Panc1 (cell line): ENCODE measurements around the gene IGF1R. TPM values are rescaled to one million over a fixed set of nuclear protein-coding genes. Genes with fewer than 3 reads are reported as not detected.

Experiments used
- ATAC-seq: fragments of 200-7000 bp; cut with Tn5 transposase; 2 replicates; pipeline ENCODE4 v1.9.1; 2020; ENCODE audit warnings: mild to moderate bottlenecking, moderate library complexity
- BruUV-seq: library from RNA; stranded (reverse); fragments of 400-500 nt; replicated peaks from 2 replicates; lab custom pipeline; 2021; lab: Mats Ljungman, UMichigan
- CTCF ChIA-PET: fragments of 300-600 bp; sonication (Branson Sonifier 250); formaldehyde crosslinking; loops from one replicate; lab custom pipeline; 2022; ENCODE audit warnings: antibody characterized with exemption; lab: Charles Lee
- POLR2A ChIA-PET: fragments of 300-600 bp; sonication (Branson Sonifier 250); formaldehyde crosslinking; loops from one replicate; lab custom pipeline; 2022; ENCODE audit warnings: antibody characterized with exemption; lab: Charles Lee
- DNase-seq: peaks from one replicate; pipeline ENCODE4 v3.0.0-alpha.2; 2010; ENCODE audit warnings: low read depth, low spot score
- H3K27ac ChIP-seq: 2 replicates; pipeline ENCODE4 v1.5.1; 2011; ENCODE audit warnings: mild to moderate bottlenecking, low read length, inconsistent platforms
- H3K27me3 ChIP-seq: fragments of 200-500 bp; sonication (Bioruptor generic); 2 replicates; pipeline ENCODE4 v1.6.0; 2014; ENCODE audit warnings: low read length, inconsistent platforms; ENCODE audit not compliant: control insufficient read depth, insufficient read depth
- H3K36me3 ChIP-seq: fragments of 200-500 bp; sonication (Bioruptor generic); 2 replicates; pipeline ENCODE4 v1.5.1; 2014; ENCODE audit warnings: inconsistent platforms, mild to moderate bottlenecking, low read length, moderate library complexity; ENCODE audit not compliant: control insufficient read depth, insufficient read depth
- H3K4me1 ChIP-seq: 2 replicates; pipeline ENCODE4 v1.5.1; 2011; ENCODE audit warnings: inconsistent platforms, mild to moderate bottlenecking, low read length, moderate library complexity; ENCODE audit not compliant: control insufficient read depth, insufficient read depth
- H3K4me3 ChIP-seq, 2 experiments: 2 replicates each; pipeline ENCODE4 v1.5.1; 2011 to 2012; ENCODE audit warnings: low read depth in 2 of 2, low read length in 2 of 2, mild to moderate bottlenecking in 2 of 2, inconsistent platforms in 1 of 2, moderate library complexity in 1 of 2
- H3K9me3 ChIP-seq: fragments of 200-500 bp; sonication (Bioruptor generic); 2 replicates; pipeline ENCODE4 v1.5.1; 2014; ENCODE audit warnings: low read depth, mild to moderate bottlenecking, inconsistent platforms, low read length, moderate library complexity; ENCODE audit not compliant: control insufficient read depth, insufficient read depth
- POLR2AphosphoS5 ChIP-seq: IDR thresholded peaks from 2 replicates; pipeline ENCODE4 v1.6.1; 2012; ENCODE audit warnings: mild to moderate bottlenecking, low read depth, low read length, moderate library complexity
- SIN3A ChIP-seq: IDR thresholded peaks from 2 replicates; pipeline ENCODE4 v1.6.1; 2012; ENCODE audit warnings: low read depth, mild to moderate bottlenecking, low read length, moderate library complexity, borderline replicate concordance; ENCODE audit not compliant: insufficient read depth
- TCF7L2 ChIP-seq: IDR thresholded peaks from 2 replicates; pipeline ENCODE4 v1.6.1; 2011; ENCODE audit warnings: mild to moderate bottlenecking, low read depth, low read length, inconsistent platforms
- in situ Hi-C: cut with HindIII; loops from 2 replicates; pipeline ENCODE4 v1.10.0; 2016; ENCODE audit warnings: low sequenced_read_pairs, low pct_unique_long_range_greater_than_20kb
- intact Hi-C: fragments of 100-400 bp; cut with micrococcal nuclease; formaldehyde crosslinking; loops from one replicate; pipeline ENCODE4 v1.10.0; 2022; ENCODE audit not compliant: unreplicated experiment
- total RNA-seq: library from RNA; stranded (reverse); gene quantifications from one replicate; pipeline ENCODE4 v1.2.1, GENCODE V29; 2021; ENCODE audit not compliant: unreplicated experiment
- TF ChIP-seq, protein P1 (sequence below), 2 experiments: IDR thresholded peaks; 2 replicates each; pipeline ENCODE4 v1.6.1; 2011 to 2012; ENCODE audit warnings: low read depth in 2 of 2, control low read depth in 1 of 2, low read length in 1 of 2, mild to moderate bottlenecking in 1 of 2, moderate library complexity in 1 of 2; ENCODE audit not compliant: insufficient read depth in 1 of 2
- TF ChIP-seq, protein P2 (sequence below): fragments of 450-650 bp; IDR thresholded peaks from 2 replicates; pipeline ENCODE4 v1.5.1; 2017; ENCODE audit warnings: mild to moderate bottlenecking

The IGF1R gene
- total RNA-seq, 1 experiment from 2014 or later: 77.1 TPM

GRCh38 chr15:98955961-98956723, 307.8 kb downstream of the IGF1R start:
- no peak for ATAC-seq
- TF ChIP-seq, protein P1, sequence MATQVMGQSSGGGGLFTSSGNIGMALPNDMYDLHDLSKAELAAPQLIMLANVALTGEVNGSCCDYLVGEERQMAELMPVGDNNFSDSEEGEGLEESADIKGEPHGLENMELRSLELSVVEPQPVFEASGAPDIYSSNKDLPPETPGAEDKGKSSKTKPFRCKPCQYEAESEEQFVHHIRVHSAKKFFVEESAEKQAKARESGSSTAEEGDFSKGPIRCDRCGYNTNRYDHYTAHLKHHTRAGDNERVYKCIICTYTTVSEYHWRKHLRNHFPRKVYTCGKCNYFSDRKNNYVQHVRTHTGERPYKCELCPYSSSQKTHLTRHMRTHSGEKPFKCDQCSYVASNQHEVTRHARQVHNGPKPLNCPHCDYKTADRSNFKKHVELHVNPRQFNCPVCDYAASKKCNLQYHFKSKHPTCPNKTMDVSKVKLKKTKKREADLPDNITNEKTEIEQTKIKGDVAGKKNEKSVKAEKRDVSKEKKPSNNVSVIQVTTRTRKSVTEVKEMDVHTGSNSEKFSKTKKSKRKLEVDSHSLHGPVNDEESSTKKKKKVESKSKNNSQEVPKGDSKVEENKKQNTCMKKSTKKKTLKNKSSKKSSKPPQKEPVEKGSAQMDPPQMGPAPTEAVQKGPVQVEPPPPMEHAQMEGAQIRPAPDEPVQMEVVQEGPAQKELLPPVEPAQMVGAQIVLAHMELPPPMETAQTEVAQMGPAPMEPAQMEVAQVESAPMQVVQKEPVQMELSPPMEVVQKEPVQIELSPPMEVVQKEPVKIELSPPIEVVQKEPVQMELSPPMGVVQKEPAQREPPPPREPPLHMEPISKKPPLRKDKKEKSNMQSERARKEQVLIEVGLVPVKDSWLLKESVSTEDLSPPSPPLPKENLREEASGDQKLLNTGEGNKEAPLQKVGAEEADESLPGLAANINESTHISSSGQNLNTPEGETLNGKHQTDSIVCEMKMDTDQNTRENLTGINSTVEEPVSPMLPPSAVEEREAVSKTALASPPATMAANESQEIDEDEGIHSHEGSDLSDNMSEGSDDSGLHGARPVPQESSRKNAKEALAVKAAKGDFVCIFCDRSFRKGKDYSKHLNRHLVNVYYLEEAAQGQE (IDR thresholded peaks at IDR 0.05; ENCODE audit: insufficient read depth in 1 of 2, low read depth in 2 of 2, low read length in 1 of 2): no peak
- TF ChIP-seq POLR2AphosphoS5: no peak
- TF ChIP-seq SIN3A: no peak
- TF ChIP-seq, protein P2, sequence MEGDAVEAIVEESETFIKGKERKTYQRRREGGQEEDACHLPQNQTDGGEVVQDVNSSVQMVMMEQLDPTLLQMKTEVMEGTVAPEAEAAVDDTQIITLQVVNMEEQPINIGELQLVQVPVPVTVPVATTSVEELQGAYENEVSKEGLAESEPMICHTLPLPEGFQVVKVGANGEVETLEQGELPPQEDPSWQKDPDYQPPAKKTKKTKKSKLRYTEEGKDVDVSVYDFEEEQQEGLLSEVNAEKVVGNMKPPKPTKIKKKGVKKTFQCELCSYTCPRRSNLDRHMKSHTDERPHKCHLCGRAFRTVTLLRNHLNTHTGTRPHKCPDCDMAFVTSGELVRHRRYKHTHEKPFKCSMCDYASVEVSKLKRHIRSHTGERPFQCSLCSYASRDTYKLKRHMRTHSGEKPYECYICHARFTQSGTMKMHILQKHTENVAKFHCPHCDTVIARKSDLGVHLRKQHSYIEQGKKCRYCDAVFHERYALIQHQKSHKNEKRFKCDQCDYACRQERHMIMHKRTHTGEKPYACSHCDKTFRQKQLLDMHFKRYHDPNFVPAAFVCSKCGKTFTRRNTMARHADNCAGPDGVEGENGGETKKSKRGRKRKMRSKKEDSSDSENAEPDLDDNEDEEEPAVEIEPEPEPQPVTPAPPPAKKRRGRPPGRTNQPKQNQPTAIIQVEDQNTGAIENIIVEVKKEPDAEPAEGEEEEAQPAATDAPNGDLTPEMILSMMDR: no peak
- no peak for TF ChIP-seq TCF7L2
- Histone ChIP-seq H3K27ac (no peak overlapping the region), H3K4me3 (no peak overlapping the region), H3K27me3 (no peaks in the 10 kb centered on the region), H3K4me1 (no peaks in the 10 kb centered on the region), H3K36me3 (peaks cover 3% of the 10 kb centered on the region), H3K9me3 (peaks cover 4% of the 10 kb centered on the region; the same call in 1 of the 2 replicates)
- ChIA-PET POLR2A (no interaction called here), CTCF (no interaction called here)
- in situ Hi-C loops (no loop called here), intact Hi-C loops (no loop called here)
- DNase-seq: no peak
- no TSS peak for BruUV-seq

DNA sequence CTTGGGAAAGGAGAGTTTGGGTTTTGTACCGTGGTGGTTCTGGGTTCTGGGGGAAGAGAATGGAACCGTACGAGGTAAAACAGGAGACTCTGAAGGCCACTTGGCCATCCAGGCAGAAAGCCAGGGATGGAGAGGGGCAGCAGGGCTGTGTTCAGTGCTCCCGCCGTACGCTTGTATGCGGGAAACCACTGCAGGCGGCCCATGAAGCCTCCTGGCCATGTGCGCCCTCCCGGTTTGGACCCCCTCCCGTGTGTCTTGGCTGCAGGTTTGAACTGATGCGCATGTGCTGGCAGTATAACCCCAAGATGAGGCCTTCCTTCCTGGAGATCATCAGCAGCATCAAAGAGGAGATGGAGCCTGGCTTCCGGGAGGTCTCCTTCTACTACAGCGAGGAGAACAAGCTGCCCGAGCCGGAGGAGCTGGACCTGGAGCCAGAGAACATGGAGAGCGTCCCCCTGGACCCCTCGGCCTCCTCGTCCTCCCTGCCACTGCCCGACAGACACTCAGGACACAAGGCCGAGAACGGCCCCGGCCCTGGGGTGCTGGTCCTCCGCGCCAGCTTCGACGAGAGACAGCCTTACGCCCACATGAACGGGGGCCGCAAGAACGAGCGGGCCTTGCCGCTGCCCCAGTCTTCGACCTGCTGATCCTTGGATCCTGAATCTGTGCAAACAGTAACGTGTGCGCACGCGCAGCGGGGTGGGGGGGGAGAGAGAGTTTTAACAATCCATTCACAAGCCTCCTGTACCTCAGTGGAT, 308.6 kb downstream of the IGF1R start:
- ChIA-PET POLR2A (no interaction called here), CTCF (no interaction called here)
- intact Hi-C loops (no loop called here), in situ Hi-C loops (no loop called here)
- peaks cover 12% of the 10 kb centered on the region for H3K9me3 ChIP-seq
- ATAC-seq: no peak
- no peak for DNase-seq
- TF ChIP-seq, protein P2: no peak
- no peak for TF ChIP-seq SIN3A
- no peak for TF ChIP-seq POLR2AphosphoS5
- TF ChIP-seq TCF7L2: no peak
- TF ChIP-seq, protein P1 (IDR thresholded peaks at IDR 0.05; ENCODE audit: insufficient read depth in 1 of 2, low read depth in 2 of 2, low read length in 1 of 2): no peak
- H3K4me1 ChIP-seq: no peaks in the 10 kb centered on the region
- H3K27me3 ChIP-seq: no peaks in the 10 kb centered on the region
- no peak overlapping the region for H3K27ac ChIP-seq
- H3K36me3 ChIP-seq: peaks cover 3% of the 10 kb centered on the region
- no TSS peak for BruUV-seq
- H3K4me3 ChIP-seq: no peak overlapping the region
